ENCODE measurements around the gene SCEL.

Gene SCEL

GRCh38 chr13:77692746-77693448, 157.4 kb downstream of the SCEL start:
- DNase-seq (ENCODE audit: low read depth) = no peak
- no peak for TF ChIP-seq CTCF (IDR thresholded peaks at IDR 0.05; ENCODE audit: control insufficient read depth, insufficient read depth, low read depth, low read length, missing control alignments)
- no peak overlapping the region for H3K4me3 ChIP-seq (ENCODE audit: control insufficient read depth, low read depth, low read length)

- no peak for DNase-seq (ENCODE audit: low read depth)
- TF ChIP-seq CTCF (IDR thresholded peaks at IDR 0.05; ENCODE audit: control insufficient read depth, insufficient read depth, low read depth, low read length, missing control alignments) = no peak
These were observed 158.0 kb downstream of the SCEL start for GRCh38 chr13:77693449-77693940.

More at GRCh38 chr13:77693449-77693940, 158.0 kb downstream of the SCEL start:
- no peak overlapping the region for H3K4me3 ChIP-seq (ENCODE audit: control insufficient read depth, low read depth, low read length)

Measured in AG09309 (cell line).